HG02938 (cell line): ENCODE measurements around the gene GLIS1.

ENCODE experiments used
- ATAC-seq: cut with Tn5 transposase; IDR thresholded peaks from one replicate; pipeline ENCODE4 v1.9.1; 2021; ENCODE audit warnings: mild to moderate bottlenecking, moderate library complexity; ENCODE audit not compliant: unreplicated experiment

GLIS1 gene

GRCh38 chr1:53696051-53696450 lies 42.9 kb downstream of the GLIS1 start:
- no peak for ATAC-seq

- ATAC-seq, result no peak
These were observed 43.8 kb downstream of the GLIS1 start for GRCh38 chr1:53695116-53695515.

- no peak for ATAC-seq
These were observed 44.3 kb downstream of the GLIS1 start for GRCh38 chr1:53694718-53695091.

- no peak for ATAC-seq
These were observed 44.9 kb downstream of the GLIS1 start for GRCh38 chr1:53693773-53694717.

- no peak for ATAC-seq
These were observed 45.6 kb downstream of the GLIS1 start for GRCh38 chr1:53693339-53693738.

GRCh38 chr1:53691326-53691725 lies 47.6 kb downstream of the GLIS1 start:
- ATAC-seq, result no peak

GRCh38 chr1:53690411-53690810 lies 48.6 kb downstream of the GLIS1 start:
- ATAC-seq, result no peak

- no peak for ATAC-seq
These were observed 49.1 kb downstream of the GLIS1 start for GRCh38 chr1:53689736-53690326.

GRCh38 chr1:53689223-53689622 lies 49.7 kb downstream of the GLIS1 start:
- no peak for ATAC-seq

GRCh38 chr1:53688381-53689102 lies 50.4 kb downstream of the GLIS1 start:
- no peak for ATAC-seq

- no peak for ATAC-seq
These were observed 51.1 kb downstream of the GLIS1 start for GRCh38 chr1:53687901-53688300.

- ATAC-seq, result no peak
These were observed 51.5 kb downstream of the GLIS1 start for GRCh38 chr1:53687426-53687825.

GRCh38 chr1:53686965-53687267 lies 52.0 kb downstream of the GLIS1 start:
- ATAC-seq, result no peak

GRCh38 chr1:53686091-53686964 lies 52.6 kb downstream of the GLIS1 start:
- ATAC-seq, result no peak

- no peak for ATAC-seq
These were observed 53.5 kb downstream of the GLIS1 start for GRCh38 chr1:53685272-53686051.

GRCh38 chr1:53684741-53685140 lies 54.2 kb downstream of the GLIS1 start:
- ATAC-seq, result no peak

GRCh38 chr1:53683986-53684740 lies 54.8 kb downstream of the GLIS1 start:
- ATAC-seq, result no peak

GRCh38 chr1:53682881-53683280 lies 56.1 kb downstream of the GLIS1 start:
- ATAC-seq, result no peak

- no peak for ATAC-seq
These were observed 56.8 kb downstream of the GLIS1 start for GRCh38 chr1:53681977-53682685.
